HEK293T (cell line): ENCODE results near the gene RNF123.

Experiments used
- ARNT ChIP-seq: fragments of 450-650 bp; IDR thresholded peaks from 2 replicates; pipeline ENCODE4 v1.6.1; 2017; ENCODE audit warnings: mild to moderate bottlenecking
- BHLHE40 ChIP-seq: fragments of 450-650 bp; IDR thresholded peaks from 2 replicates; pipeline ENCODE4 v1.6.1; 2016; ENCODE audit warnings: mild to moderate bottlenecking, moderate library complexity, borderline replicate concordance
- ELF4 ChIP-seq: fragments of 450-650 bp; IDR thresholded peaks from 2 replicates; pipeline ENCODE4 v1.6.1; 2017; ENCODE audit warnings: antibody characterized with exemption
- FOXA1 ChIP-seq: fragments of 450-650 bp; IDR thresholded peaks from 2 replicates; pipeline ENCODE4 v1.6.1; 2016; ENCODE audit warnings: mild to moderate bottlenecking
- FOXK2 ChIP-seq: fragments of 450-650 bp; IDR thresholded peaks from 2 replicates; pipeline ENCODE4 v1.6.1; 2016; ENCODE audit warnings: mild to moderate bottlenecking
- FOXM1 ChIP-seq: fragments of 450-650 bp; IDR thresholded peaks from 2 replicates; pipeline ENCODE4 v1.6.1; 2017; ENCODE audit warnings: mild to moderate bottlenecking, borderline replicate concordance
- HDGF ChIP-seq: fragments of 450-650 bp; IDR thresholded peaks from 2 replicates; pipeline ENCODE4 v1.6.1; 2017; ENCODE audit warnings: antibody characterized with exemption, borderline replicate concordance
- L3MBTL2 ChIP-seq: fragments of 450-650 bp; conservative IDR thresholded peaks from 2 replicates; pipeline ENCODE4 v1.6.1; 2016; ENCODE audit warnings: mild to moderate bottlenecking
- SP1 ChIP-seq: fragments of 450-650 bp; IDR thresholded peaks from 2 replicates; pipeline ENCODE4 v1.6.1; 2017
- SUZ12 ChIP-seq: fragments of 450-650 bp; IDR thresholded peaks from 2 replicates; pipeline ENCODE4 v1.6.1; 2016; ENCODE audit warnings: mild to moderate bottlenecking
- TARDBP ChIP-seq: fragments of 450-650 bp; IDR thresholded peaks from 2 replicates; pipeline ENCODE4 v1.6.1; 2016

GRCh38 chr3:49657208-49657915 lies 32.0 kb upstream of the RNF123 start:
- no peak for TF ChIP-seq FOXK2
- TF ChIP-seq FOXA1, result no peak
- no peak for TF ChIP-seq BHLHE40
- no peak for TF ChIP-seq ELF4
- no peak for TF ChIP-seq SP1
- TF ChIP-seq ARNT, result no peak
- TF ChIP-seq FOXM1, result no peak
- no peak for TF ChIP-seq TARDBP
- TF ChIP-seq HDGF, result no peak
- TF ChIP-seq L3MBTL2, result no peak
- no peak for TF ChIP-seq SUZ12
